Fibroblast of pulmonary artery (primary cell): ENCODE measurements around the gene CATSPERE.

Experiments
- DNase-seq: peaks from one replicate; pipeline ENCODE4 v3.0.0-alpha.2; 2010; ENCODE audit warnings: low read depth
- H3K4me3 ChIP-seq: replicated peaks from 2 replicates; pipeline ENCODE4 v1.5.1; 2011; ENCODE audit warnings: low read depth, mild to moderate bottlenecking, control low read depth, low read length, moderate library complexity
- TF ChIP-seq, protein P1 (sequence below): IDR thresholded peaks from 2 replicates; pipeline ENCODE4 v1.5.1; 2011; ENCODE audit warnings: mild to moderate bottlenecking, control low read depth, low read length, inconsistent platforms; ENCODE audit errors: missing control alignments

The CATSPERE gene

GRCh38 chr1:244424649-244425334 is 36.3 kb upstream of the CATSPERE start:
- H3K4me3 ChIP-seq = no peak overlapping the region
- TF ChIP-seq, protein P1, sequence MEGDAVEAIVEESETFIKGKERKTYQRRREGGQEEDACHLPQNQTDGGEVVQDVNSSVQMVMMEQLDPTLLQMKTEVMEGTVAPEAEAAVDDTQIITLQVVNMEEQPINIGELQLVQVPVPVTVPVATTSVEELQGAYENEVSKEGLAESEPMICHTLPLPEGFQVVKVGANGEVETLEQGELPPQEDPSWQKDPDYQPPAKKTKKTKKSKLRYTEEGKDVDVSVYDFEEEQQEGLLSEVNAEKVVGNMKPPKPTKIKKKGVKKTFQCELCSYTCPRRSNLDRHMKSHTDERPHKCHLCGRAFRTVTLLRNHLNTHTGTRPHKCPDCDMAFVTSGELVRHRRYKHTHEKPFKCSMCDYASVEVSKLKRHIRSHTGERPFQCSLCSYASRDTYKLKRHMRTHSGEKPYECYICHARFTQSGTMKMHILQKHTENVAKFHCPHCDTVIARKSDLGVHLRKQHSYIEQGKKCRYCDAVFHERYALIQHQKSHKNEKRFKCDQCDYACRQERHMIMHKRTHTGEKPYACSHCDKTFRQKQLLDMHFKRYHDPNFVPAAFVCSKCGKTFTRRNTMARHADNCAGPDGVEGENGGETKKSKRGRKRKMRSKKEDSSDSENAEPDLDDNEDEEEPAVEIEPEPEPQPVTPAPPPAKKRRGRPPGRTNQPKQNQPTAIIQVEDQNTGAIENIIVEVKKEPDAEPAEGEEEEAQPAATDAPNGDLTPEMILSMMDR = no peak
- no peak for DNase-seq

GRCh38 chr1:244427647-244428046 is 33.4 kb upstream of the CATSPERE start:
- TF ChIP-seq, protein P1 = no peak
- H3K4me3 ChIP-seq = no peak overlapping the region
- no peak for DNase-seq

GRCh38 chr1:244429818-244430217 is 31.3 kb upstream of the CATSPERE start:
- no peak for DNase-seq
- no peak overlapping the region for H3K4me3 ChIP-seq
- TF ChIP-seq, protein P1 = no peak

GRCh38 chr1:244431166-244431565 is 29.9 kb upstream of the CATSPERE start:
- no peak for DNase-seq
- TF ChIP-seq, protein P1 = no peak
- H3K4me3 ChIP-seq = no peak overlapping the region

- no peak overlapping the region for H3K4me3 ChIP-seq
- peak; percentile 59 for DNase-seq
- TF ChIP-seq, protein P1 = no peak
These were observed 25.4 kb upstream of the CATSPERE start for GRCh38 chr1:244435562-244436205.

GRCh38 chr1:244436336-244437085 is 24.6 kb upstream of the CATSPERE start:
- TF ChIP-seq, protein P1 = no peak
- DNase-seq = peak; percentile 64
- no peak overlapping the region for H3K4me3 ChIP-seq
